ENCODE measurements around the gene SMC6. TPM values are rescaled to one million over a fixed set of nuclear protein-coding genes. Genes with fewer than 3 reads are reported as not detected.

SMC6 gene
- polyA plus RNA-seq, 4 donors, result 30.7 to 53.0 (median 36.1) TPM

DNA sequence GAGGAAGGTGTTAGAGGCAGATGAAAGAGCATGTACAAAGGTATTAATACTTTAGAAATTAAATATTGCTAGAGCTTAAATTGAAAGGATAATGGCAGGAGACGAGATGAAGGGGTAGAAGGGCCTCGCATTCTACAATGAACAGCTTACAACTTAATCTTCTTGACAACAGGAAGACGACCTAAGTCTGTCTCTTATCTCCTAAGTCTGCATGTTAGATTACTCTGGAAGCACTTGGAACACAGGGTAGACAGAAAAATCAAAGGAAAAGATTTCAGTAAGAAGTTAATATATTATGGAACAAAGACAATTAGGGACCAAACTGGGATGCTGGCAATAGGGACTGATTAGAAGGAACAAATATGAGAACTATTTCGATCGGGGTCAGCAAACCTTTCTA, 34.9 kb downstream of the SMC6 start:
- no peak for DNase-seq (ENCODE audit: low read depth in 4 of 4, low spot score in 2 of 4)

DNA sequence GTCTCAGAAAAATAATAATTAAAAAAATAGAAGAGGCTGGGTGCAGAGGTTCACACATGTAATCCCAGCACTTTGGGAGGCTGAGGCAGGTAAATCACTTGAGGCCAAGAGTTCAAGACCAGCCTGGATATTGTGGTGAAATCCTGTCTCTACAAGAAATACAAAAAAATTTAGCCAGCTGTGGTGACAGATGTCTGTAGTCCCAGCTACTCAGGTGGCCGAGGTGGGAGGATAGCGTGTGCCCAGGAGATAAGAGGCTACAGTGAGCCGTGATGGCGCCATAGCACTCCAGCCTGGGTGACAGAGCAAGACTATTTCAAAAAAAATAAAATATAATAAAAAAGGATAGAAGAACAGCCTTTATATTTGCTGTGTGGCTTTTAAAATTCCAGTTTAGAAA, 35.9 kb downstream of the SMC6 start:
- no peak for DNase-seq (ENCODE audit: low read depth in 4 of 4, low spot score in 2 of 4)

DNA sequence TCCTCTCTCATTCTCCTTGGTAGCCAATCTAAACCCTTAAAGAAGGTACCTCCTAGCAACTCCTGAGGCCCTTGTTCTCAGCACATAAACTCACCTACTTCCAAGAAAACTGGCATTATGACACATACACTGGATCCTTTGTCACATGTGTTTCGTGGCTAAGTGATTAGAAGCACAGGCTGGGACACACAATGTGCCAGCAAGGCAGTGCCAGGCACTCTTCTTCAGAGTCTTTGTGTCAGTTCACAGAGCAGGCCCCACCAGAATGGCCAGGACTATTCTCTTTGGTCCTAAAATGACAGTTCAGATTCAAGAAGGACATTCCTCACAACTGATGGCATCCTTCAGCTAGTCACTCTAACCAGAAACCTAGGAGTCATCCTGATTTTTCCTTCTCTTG, 40.3 kb downstream of the SMC6 start:
- no peak for DNase-seq (ENCODE audit: low read depth in 4 of 4, low spot score in 2 of 4)

DNA sequence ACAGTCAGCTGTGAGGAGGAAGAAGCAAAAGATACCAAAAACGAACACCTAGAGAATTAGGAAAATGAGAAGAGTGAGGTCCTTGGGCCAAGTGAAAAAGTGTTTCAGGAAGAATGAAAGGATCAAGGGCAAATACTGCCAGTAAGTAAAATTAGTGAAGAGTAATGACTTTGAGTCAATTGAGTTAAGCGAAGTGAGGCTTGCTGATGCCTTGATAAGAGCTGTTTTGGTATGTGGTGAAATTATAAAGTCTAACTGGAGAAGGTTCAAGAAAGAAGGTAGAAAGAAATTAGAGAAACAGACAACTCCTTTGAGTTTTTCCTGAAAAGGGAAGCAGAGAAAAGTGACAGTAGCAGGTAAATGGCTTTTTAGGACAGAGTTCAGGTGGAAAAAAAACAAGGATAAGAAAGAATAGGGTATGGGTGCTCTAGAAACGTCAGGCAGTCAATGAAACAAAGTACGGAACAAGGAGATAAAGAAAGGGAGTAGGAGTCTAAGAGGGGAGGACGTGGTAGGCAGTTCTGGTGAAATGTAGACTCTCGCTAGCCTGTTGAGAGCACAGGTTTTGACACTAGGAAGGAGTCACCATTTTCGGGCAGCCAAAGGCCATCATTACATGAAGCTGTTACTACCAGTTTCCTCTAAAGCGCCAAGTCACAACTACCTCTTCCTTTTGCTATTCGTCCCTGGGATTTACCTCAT, 42.9 kb downstream of the SMC6 start:
- no peak for DNase-seq (ENCODE audit: low read depth in 4 of 4, low spot score in 2 of 4)

DNA sequence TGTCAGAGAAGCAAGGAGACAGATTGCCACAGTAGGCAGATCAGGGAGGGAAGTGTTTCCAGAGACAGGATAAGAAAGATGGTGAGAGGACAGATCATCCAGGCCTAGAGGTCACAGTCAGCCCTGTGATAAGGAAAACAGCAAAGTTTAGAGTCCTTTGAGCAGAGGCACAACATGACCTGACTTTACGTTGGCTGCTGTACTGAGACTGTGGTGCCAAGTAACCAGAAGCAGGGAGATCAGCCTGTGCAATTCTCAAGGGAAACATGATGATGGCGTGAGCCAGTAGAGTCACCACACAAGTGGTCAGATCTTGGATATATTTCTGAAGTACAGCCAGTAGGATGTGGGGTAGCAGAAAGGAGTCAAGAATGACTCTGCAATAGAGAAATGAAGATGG, 43.7 kb downstream of the SMC6 start:
- no peak for DNase-seq (ENCODE audit: low read depth in 4 of 4, low spot score in 2 of 4)

DNA sequence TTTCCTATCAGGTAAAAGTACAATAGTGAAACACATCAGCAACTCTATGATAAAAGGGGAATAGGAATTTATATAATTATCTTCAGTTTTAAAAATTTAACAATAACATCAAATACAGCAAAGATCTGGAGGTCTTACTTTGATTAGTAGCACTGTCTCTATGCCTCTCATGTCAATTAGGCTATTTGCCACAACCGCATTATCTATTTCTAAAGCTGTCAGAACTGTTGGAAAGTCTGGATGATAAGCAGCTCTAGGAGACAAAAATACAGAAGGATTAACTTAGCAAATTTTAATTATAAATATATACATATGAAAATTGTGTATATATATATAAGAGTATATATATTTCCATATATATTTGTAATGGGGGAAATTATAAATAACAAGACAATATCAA, 45.1 kb downstream of the SMC6 start:
- no peak for DNase-seq (ENCODE audit: low read depth in 4 of 4, low spot score in 2 of 4)

DNA sequence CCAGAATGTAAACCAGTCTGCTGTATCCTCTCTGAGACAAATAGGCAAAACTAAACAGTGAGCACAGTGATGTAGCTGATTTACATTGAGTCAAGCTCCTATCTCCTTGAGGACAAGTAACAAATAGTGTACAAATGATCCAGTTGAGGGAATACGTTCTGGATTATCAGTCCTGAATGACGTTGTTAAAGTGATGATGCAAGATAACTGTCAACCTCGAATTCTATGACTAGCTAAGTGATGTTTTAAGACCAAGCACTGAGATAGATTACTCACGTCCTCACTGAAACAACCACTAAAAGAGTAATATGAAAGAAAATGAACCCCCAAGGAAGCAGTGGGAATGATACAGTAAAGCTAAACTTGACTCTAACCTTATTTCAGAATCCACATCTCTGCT, 46.8 kb downstream of the SMC6 start:
- no peak for DNase-seq (ENCODE audit: low read depth in 4 of 4, low spot score in 2 of 4)

DNA sequence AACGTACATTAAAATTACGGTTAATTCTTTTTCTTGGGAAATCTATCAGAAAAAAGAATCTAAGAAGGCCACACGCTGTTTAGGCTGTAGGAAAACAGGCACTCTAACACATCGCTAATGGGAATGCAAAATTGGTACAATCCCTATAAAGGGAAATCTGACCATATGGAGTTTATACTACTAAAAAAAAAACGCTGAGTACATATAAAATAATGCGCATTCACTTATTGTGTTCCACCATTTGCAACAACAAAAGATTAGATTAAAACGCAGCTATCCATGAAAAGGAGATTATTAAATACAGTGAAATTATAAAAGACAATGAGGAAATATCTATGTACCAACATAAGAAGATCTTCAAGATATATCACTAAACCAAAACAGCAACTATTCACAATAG, 62.8 kb downstream of the SMC6 start:
- DNase-seq (ENCODE audit: low read depth in 4 of 4, low spot score in 2 of 4), result no peak

DNA sequence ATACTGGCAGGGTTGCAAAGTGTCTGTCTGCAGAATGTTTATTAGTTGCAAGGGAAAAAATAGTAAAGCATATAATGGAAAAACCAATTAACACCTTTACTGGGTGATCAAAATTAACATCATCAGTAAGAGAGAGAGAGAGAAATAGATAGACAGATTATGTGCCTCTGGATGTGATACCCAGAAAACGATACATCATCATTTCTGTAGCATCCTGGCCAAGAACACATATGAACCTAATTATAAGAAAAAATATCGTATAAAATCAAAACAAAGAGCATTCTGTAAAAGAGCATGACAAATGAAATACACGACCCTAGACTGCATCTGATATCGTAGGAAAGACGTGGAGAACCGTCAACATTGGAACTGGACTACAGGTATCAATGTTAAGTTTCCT, 64.6 kb downstream of the SMC6 start:
- no peak for DNase-seq (ENCODE audit: low read depth in 4 of 4, low spot score in 2 of 4)

DNA sequence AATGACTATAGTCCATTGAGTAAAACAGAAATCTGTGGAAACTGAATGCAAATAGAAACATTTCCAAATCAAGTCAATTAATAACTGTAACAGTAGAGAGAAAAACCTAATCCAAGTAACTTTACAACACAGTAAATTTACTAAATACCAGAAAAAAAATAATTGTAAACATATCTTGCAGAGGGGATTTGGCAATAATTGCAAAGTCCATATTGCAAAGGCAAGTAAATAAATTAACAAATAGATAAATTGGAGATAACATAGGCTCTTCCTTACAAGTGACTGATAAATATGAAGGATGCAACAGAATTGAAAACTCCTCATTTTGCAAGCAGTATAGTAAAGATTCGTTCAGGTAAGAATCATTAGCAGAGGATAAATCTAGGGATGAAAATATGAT, 65.0 kb downstream of the SMC6 start:
- DNase-seq (ENCODE audit: low read depth in 4 of 4, low spot score in 2 of 4), result no peak

DNA sequence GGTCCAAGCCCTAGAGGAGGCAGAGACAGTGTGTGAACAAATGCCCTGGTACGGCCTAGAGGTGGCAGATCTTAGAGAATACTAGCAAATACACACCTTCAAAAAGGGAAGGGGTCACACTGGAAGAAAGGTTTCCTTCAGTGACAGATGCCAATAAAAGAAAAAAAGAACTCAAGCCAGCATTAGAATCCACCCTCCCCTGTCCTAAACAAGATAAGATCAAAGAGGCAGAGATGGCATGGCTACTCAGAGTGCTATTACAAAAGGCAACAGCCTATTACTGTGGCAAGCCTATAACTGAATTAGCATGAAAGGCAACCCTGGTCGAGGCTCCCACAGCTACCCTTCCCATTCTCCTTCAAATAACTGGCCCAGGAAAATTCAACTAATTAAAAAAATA, 69.6 kb downstream of the SMC6 start:
- DNase-seq (ENCODE audit: low read depth in 4 of 4, low spot score in 2 of 4), result no peak

DNA sequence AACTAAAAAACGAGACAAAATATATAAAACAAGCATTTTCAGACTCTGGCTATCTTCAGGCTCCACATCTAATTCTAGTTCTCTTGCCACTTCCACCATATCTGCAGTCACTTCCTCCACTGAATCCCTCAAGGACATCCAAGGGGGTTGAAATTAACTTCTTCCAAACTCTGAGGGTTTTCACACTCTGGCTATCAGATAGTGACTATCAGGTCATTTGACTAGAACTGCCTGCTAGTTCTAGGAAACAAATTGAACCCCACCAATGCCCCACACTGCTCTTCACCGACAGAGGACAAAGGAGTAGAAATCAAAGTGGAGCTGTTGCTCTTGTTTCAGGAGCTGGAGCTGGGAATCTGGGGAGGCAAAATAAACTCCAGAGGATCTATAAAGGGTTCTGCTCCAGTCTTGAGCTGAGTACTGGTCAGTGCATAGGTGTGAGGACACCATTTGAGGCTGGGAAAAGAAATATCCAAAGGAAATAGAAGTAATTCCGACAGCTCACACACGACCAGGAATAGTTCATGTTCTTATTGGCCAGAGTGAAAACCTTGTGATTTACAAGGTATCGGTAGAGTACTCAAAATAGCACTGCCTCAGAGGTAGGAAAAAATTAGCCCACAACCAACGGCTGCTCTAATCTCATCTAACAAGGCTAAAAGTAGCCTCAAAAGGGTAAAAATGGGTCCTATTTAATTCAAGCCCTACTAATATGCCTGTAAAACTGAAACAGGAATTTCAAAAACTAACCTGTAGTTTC, 71.3 kb downstream of the SMC6 start:
- no peak for DNase-seq (ENCODE audit: low read depth in 4 of 4, low spot score in 2 of 4)

DNA sequence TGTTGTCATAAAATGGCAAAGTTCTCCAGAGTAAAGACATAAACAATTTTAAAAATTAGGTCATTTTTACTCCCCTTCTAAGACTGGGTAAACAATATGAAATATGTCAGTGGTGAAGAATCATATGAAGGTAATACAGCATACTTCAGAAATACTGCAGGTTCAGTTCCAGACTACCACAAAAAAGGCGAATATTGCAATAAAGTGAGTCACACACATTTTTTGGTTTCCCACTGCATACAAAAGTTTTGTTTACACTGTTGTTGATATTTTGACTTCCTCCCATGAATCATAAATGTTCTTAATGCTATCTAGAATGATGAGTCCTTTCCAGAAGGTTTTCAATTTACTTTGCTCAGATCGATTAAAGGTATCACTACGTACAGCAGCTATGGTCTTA, 73.5 kb downstream of the SMC6 start:
- DNase-seq (ENCODE audit: low read depth in 4 of 4, low spot score in 2 of 4), result no peak

DNA sequence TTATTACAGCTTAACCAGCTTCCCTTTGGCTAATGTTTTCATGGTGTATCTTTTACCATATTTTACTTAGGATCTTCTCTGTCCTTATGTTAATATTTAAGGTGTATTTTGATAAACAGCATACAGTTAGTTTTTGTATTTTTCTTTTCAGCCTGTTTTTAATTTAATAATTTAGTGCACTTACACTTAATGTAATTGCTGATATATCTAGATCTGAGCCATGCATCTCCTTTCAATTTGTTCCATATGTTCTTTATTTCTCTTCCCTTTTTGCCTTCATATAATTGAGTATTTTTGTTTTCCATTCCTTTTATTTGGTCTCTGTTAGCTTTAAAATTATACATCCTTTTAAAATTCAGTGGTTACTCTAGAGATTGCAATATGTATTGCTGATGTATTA, 78.8 kb downstream of the SMC6 start:
- DNase-seq (ENCODE audit: low read depth in 4 of 4, low spot score in 2 of 4), result no peak

DNA sequence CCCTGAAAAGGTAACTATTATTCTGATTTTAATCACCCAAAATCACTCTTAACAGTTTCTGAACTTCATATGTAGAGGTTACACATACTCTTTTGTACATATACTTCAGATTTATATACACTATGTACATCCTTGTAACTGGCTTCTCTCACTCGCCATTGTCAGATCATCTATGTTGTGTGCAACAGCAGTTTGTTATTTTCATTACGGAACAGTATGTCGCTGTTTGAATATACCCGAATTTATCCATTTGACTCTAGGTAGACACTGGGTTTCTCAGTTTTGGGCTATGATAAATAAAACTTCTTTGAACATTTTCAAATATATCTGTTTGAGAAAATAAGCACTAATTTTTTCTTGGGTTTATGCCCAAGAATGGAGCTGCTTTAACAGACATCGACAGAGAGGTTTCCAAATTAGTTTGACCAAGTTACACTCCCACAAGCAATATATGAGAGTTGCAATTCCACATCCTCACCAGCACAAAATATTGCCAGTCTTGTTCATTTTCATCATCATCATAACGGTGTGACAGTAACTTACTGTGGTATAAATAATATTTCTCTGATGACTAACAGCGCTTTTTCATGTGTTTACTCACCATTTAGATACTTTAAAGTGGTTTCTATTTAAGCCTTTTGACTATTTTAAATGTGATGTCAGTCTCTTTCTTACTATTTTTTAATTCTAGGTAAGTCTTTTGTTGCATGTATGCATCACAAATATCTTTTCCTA, 80.9 kb downstream of the SMC6 start:
- no peak for DNase-seq (ENCODE audit: low read depth in 4 of 4, low spot score in 2 of 4)

DNA sequence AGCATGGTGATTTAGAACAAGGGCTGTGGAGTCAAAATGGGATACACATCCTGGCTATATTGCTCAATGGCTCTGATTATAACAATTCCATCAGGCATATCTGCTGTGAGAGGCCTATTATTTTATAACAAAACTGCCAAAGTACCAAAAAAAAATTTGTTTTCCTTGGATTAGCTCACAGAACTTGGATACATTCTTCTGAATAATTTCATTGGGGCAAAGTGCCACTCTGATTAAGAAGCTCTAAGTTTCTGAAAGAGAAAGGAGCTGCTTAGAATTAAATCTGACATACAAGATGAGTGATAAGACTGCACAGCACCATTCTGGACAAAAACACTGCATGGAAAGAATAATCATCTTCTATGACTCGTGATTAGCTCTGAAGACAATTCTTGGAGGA, 85.7 kb downstream of the SMC6 start:
- DNase-seq (ENCODE audit: low read depth in 4 of 4, low spot score in 2 of 4), result no peak

DNA sequence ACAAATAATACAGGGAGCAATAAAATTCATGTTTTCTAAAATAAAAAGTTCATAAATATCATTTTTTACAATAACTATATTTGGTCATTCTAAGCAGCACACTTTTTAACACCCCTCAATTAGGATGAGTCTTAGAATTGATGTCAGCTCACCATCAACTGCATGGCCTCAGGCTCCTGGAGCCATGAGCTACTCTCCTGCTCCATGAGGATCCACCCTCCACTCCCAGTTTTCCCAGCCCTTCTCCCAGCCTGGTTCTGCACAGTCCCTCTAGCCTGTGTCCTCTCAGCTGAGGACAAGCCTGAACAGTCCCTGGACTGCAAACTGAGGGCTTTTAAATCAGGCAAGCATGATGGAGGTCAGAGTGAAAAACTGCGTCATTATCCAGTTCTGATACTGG, 89.1 kb downstream of the SMC6 start:
- DNase-seq (ENCODE audit: low read depth in 4 of 4, low spot score in 2 of 4), result no peak

DNA sequence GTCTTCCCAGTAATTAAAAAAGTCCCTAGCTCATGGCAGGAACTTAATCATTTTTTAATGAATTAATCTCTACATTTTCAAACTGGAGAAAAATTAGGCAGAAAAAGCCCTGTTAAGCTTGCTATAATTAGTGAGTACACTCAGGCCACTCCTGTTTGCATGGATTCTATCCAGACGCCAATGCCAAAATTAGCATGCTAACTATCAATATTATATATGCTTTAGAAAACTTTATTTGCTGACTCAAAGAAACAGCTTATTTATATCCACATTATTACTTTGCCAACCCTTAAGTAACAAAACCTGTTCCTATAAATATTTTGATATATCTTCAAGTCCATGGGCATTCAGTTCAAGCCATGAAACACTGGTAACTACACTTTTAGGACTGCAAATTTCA, 90.9 kb downstream of the SMC6 start:
- DNase-seq (ENCODE audit: low read depth in 4 of 4, low spot score in 2 of 4), result no peak

DNA sequence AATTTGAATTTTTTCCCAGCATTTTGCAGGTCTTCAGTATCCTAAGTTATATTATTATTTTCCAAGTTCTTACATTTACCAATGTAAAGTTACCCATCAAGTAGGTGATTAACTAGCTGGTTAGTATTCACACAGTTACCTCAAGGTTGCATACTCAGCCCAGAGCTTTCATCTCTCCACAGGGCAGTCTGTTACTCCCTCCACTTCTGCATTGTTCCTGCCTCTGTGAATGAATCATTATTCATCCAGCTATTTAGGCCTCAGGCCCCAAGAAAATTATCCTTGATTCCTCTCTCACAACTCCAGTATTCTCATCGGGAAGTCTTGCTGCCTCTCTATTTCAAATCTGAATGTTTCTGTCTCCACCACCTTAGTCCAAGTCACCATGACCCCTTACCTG, 92.2 kb downstream of the SMC6 start:
- DNase-seq (ENCODE audit: low read depth in 4 of 4, low spot score in 2 of 4), result no peak

DNA sequence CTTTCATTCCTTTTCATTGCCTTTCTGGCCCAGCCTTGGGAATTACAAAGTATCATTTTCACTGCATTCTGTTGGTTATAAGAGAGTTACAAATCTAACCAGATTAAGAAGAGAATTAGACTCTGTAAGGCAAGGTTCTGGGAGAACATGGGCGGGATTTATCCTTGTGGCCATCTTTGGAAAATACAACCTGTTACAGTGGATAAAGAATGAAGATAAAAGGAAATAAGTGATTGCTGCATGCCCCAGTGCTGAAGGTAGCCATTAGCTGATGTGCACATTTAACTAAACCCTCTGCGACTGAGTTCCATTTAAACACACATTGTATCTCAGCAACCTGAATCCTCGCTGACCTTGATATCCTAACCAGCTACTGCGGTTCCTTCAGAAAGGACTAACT, 93.4 kb downstream of the SMC6 start:
- DNase-seq (ENCODE audit: low read depth in 4 of 4, low spot score in 2 of 4), result no peak

DNA sequence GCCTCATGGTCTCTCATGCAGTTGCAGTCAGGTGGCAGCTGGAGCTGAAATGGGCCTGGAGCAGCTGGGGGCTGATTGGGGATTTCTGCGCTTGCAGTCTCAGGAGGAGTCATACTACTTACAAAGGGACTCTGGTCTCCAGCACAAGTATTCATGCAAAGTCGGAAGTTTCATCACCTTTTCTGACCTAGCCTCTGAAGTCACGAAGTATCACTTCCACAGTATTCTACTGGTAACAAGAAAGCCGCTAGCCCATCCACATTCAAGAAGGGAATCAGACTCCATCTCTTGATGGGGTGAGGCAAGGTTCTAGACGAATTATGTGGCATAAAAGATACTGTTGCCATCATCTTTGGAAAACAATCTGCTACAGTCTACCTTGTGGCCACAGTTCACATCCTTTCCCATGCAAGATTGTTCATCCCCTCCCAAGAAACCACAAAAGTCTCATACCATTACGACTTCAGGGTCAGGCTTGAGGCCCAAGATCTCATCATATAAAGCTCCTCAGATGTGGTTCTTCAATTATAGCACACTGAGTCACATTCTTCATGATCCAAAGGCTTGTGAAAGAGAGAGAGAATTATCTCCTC, 95.3 kb downstream of the SMC6 start:
- no peak for DNase-seq (ENCODE audit: low read depth in 4 of 4, low spot score in 2 of 4)

DNA sequence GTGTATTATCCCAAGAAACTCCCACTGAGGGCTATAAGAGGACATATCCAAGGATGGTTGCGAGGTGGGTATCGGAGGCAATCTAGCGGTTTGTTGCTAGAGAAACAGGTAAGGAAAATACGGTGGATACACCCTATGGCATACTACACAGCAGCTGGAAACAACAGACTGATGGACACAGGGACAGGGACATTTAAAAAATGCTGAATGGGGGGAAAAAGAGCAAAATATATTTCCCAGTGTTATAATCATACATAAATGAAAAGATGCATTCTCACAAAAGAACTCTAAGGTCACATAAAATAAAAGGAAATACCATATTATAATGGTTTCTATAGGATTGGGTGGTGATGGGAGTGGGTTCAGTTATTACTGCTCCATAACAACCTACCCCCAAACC, 95.9 kb downstream of the SMC6 start:
- no peak for DNase-seq (ENCODE audit: low read depth in 4 of 4, low spot score in 2 of 4)
